Fibroblast of lung (primary cell): ENCODE results near the gene PLCG1. TPM values are rescaled to one million over a fixed set of nuclear protein-coding genes. Genes with fewer than 3 reads are reported as not detected.

ENCODE experiments used
- DNase-seq, 2 donors: peaks; one replicate each; pipeline versions ENCODE4 v3.0.0 to v3.0.0-alpha.2; 2010; ENCODE audit warnings: low read depth in 2 of 2
- H2AFZ ChIP-seq: 2 replicates; pipeline ENCODE4 v1.5.1; 2012; ENCODE audit warnings: low read length, control low read depth, inconsistent platforms
- H3K27ac ChIP-seq: 2 replicates; pipeline ENCODE4 v1.5.1; 2011; ENCODE audit warnings: low read length, control low read depth; ENCODE audit not compliant: insufficient read depth
- H3K27me3 ChIP-seq: 2 replicates; pipeline ENCODE4 v1.5.1; 2011; ENCODE audit warnings: mild to moderate bottlenecking, low read length; ENCODE audit not compliant: control insufficient read depth, insufficient read depth
- H3K36me3 ChIP-seq: 2 replicates; pipeline ENCODE4 v1.5.1; 2011; ENCODE audit warnings: low read length; ENCODE audit not compliant: control insufficient read depth, insufficient read depth
- H3K4me1 ChIP-seq: 2 replicates; pipeline ENCODE4 v1.5.1; 2011; ENCODE audit warnings: low read length; ENCODE audit not compliant: control insufficient read depth, insufficient read depth; ENCODE audit errors: extremely low read depth
- H3K4me2 ChIP-seq: 2 replicates; pipeline ENCODE4 v1.5.1; 2011; ENCODE audit warnings: low read length, control low read depth; ENCODE audit not compliant: insufficient read depth; ENCODE audit errors: extremely low read depth
- H3K4me3 ChIP-seq, 4 experiments: fragments of 200-600 bp in 1 of 4; sonication (generic) in 1 of 4; replicated peaks in 1 of 4; 2 replicates each; pipeline ENCODE4 v1.5.1; 2011 to 2016; ENCODE audit warnings: low read length in 4 of 4, low read depth in 3 of 4, mild to moderate bottlenecking in 3 of 4, control low read depth in 2 of 4, inconsistent platforms in 1 of 4, mixed read lengths in 1 of 4; ENCODE audit not compliant: insufficient read depth in 1 of 4; ENCODE audit errors: control extremely low read depth in 1 of 4
- H3K79me2 ChIP-seq: 2 replicates; pipeline ENCODE4 v1.5.1; 2012; ENCODE audit warnings: mild to moderate bottlenecking, low read length, inconsistent platforms; ENCODE audit not compliant: control insufficient read depth, insufficient read depth
- H3K9ac ChIP-seq: 2 replicates; pipeline ENCODE4 v1.5.1; 2011; ENCODE audit warnings: mild to moderate bottlenecking, low read length, control low read depth; ENCODE audit not compliant: insufficient read depth
- H3K9me3 ChIP-seq: 2 replicates; pipeline ENCODE4 v1.5.1; 2012; ENCODE audit warnings: low read depth, low read length; ENCODE audit not compliant: control insufficient read depth, insufficient read depth
- H4K20me1 ChIP-seq: 2 replicates; pipeline ENCODE4 v1.5.1; 2011; ENCODE audit warnings: low read length; ENCODE audit not compliant: control insufficient read depth, insufficient read depth; ENCODE audit errors: extremely low read depth
- CTCF ChIP-seq, 2 donors: IDR thresholded peaks in 1 of 2; conservative IDR thresholded peaks in 1 of 2; 1 replicate in 1 of 2; 2 replicates in 1 of 2; pipeline ENCODE4 v1.5.1; 2011 to 2012; ENCODE audit warnings: low read length in 2 of 2, control low read depth in 1 of 2, inconsistent platforms in 1 of 2, low read depth in 1 of 2, mild to moderate bottlenecking in 1 of 2
- EZH2 ChIP-seq: IDR thresholded peaks from 2 replicates; pipeline ENCODE4 v1.5.1; 2012; ENCODE audit warnings: low read length, control low read depth, mild to moderate bottlenecking; ENCODE audit errors: missing control alignments
- polyA plus RNA-seq, 2 donors: library from polyadenylated mRNA; depleted of rRNA in 1 of 2; stranded (reverse) in 1 of 2; unstranded in 1 of 2; fragments of >200 nt; gene quantifications; 2 replicates each; pipeline ENCODE4 v1.2.1, GENCODE V29; 2011 to 2012; ENCODE audit warnings: missing spikeins in 1 of 2
- total RNA-seq: library from RNA; depleted of rRNA; stranded (reverse); fragments of >200 nt; gene quantifications from 2 replicates; pipeline ENCODE4 v1.2.1, GENCODE V29; 2014

PLCG1 gene
- total and polyA plus RNA-seq, 2 donors (not counting 1 experiment from before 2014, with no cell fraction given): 24.5 to 86.2 TPM

GRCh38 chr20:41151134-41151869 is 14.0 kb downstream of the PLCG1 start:
- no peak overlapping the region for H3K27ac ChIP-seq
- H3K4me1 ChIP-seq: peaks cover 3% of the 10 kb centered on the region

GRCh38 chr20:41152108-41152757 is 14.9 kb downstream of the PLCG1 start:
- peaks cover 1% of the 10 kb centered on the region for H4K20me1 ChIP-seq
- no peak for TF ChIP-seq EZH2
- no peak overlapping the region for H2AFZ ChIP-seq
- no peak overlapping the region for H3K27ac ChIP-seq
- peaks cover 3% of the 10 kb centered on the region for H3K4me1 ChIP-seq
- no peaks in the 10 kb centered on the region for H3K36me3 ChIP-seq
- H3K9ac ChIP-seq: no peak overlapping the region
- peaks cover 68% of the 10 kb centered on the region for H3K79me2 ChIP-seq
- DNase-seq: no peak
- H3K9me3 ChIP-seq: no peaks in the 10 kb centered on the region
- no peak overlapping the region for H3K4me3 ChIP-seq
- no peaks in the 10 kb centered on the region for H3K27me3 ChIP-seq
- H3K4me2 ChIP-seq: no peak overlapping the region

More at GRCh38 chr20:41151134-41151869, 14.0 kb downstream of the PLCG1 start:
- Histone ChIP-seq H3K4me3 (no peak overlapping the region), H3K4me2 (no peak overlapping the region), H2AFZ (no peak overlapping the region), H3K9ac (no peak overlapping the region), H3K79me2 (peaks cover 73% of the 10 kb centered on the region), H3K27me3 (no peaks in the 10 kb centered on the region), H4K20me1 (no peaks in the 10 kb centered on the region), H3K36me3 (no peaks in the 10 kb centered on the region), H3K9me3 (no peaks in the 10 kb centered on the region)
- TF ChIP-seq CTCF (conservative IDR thresholded peaks at IDR 0.05 in 1 of 2, IDR thresholded peaks at IDR 0.05 in 1 of 2; ENCODE audit: low read depth in 1 of 2, low read length in 2 of 2) (no peak), EZH2 (no peak)
- DNase-seq: no peak

- Histone ChIP-seq H3K4me1 (peaks cover 3% of the 10 kb centered on the region), H3K27ac (no peak overlapping the region), H3K36me3 (no peaks in the 10 kb centered on the region), H3K4me2 (no peak overlapping the region), H3K4me3 (no peak overlapping the region), H3K9me3 (no peaks in the 10 kb centered on the region), H4K20me1 (peaks cover 1% of the 10 kb centered on the region), H3K79me2 (peaks cover 61% of the 10 kb centered on the region), H3K9ac (no peak overlapping the region), H2AFZ (no peak overlapping the region), H3K27me3 (no peaks in the 10 kb centered on the region)
- TF ChIP-seq CTCF (conservative IDR thresholded peaks at IDR 0.05 in 1 of 2, IDR thresholded peaks at IDR 0.05 in 1 of 2; ENCODE audit: low read depth in 1 of 2, low read length in 2 of 2) (no peak), EZH2 (no peak)
- no peak for DNase-seq
Measured at GRCh38 chr20:41154436-41155176, 17.3 kb downstream of the PLCG1 start.
